IPS DF 6.9 (cell line): ENCODE measurements around the gene CD180.

Source experiments
- DNase-seq: peaks from one replicate; pipeline ENCODE4 v3.0.0-alpha.2; 2013; ENCODE audit warnings: low read depth, low spot score
- H3K27ac ChIP-seq: one replicate; pipeline ENCODE4 v1.5.1; 2013; ENCODE audit warnings: low read length, control low read depth
- H3K27me3 ChIP-seq: 2 replicates; pipeline ENCODE4 v1.6.1; 2013; ENCODE audit warnings: mild to moderate bottlenecking, low read length; ENCODE audit not compliant: control insufficient read depth, insufficient read depth
- H3K36me3 ChIP-seq: 2 replicates; pipeline ENCODE4 v1.6.1; 2013; ENCODE audit warnings: low read length; ENCODE audit not compliant: control insufficient read depth, insufficient read depth
- H3K4me1 ChIP-seq: 2 replicates; pipeline ENCODE4 v1.6.1; 2013; ENCODE audit warnings: low read length; ENCODE audit not compliant: control insufficient read depth, insufficient read depth
- H3K4me3 ChIP-seq: 2 replicates; pipeline ENCODE4 v1.5.1; 2013; ENCODE audit warnings: mild to moderate bottlenecking, low read length
- H3K9me3 ChIP-seq: 2 replicates; pipeline ENCODE4 v1.6.1; 2013; ENCODE audit warnings: low read length, inconsistent platforms; ENCODE audit not compliant: control insufficient read depth, insufficient read depth
- WGBS: extraction: QIAGEN DNeasy Blood & Tissue Kit; methylation state at CpG from one replicate; pipeline ENCODE4 v1.1.7; 2013; ENCODE audit warnings: mixed read lengths, missing lambda C conversion rate; ENCODE audit not compliant: insufficient read length, insufficient coverage; 5-methylcytosine and 5-hydroxymethylcytosine counted together

Gene CD180

DNA sequence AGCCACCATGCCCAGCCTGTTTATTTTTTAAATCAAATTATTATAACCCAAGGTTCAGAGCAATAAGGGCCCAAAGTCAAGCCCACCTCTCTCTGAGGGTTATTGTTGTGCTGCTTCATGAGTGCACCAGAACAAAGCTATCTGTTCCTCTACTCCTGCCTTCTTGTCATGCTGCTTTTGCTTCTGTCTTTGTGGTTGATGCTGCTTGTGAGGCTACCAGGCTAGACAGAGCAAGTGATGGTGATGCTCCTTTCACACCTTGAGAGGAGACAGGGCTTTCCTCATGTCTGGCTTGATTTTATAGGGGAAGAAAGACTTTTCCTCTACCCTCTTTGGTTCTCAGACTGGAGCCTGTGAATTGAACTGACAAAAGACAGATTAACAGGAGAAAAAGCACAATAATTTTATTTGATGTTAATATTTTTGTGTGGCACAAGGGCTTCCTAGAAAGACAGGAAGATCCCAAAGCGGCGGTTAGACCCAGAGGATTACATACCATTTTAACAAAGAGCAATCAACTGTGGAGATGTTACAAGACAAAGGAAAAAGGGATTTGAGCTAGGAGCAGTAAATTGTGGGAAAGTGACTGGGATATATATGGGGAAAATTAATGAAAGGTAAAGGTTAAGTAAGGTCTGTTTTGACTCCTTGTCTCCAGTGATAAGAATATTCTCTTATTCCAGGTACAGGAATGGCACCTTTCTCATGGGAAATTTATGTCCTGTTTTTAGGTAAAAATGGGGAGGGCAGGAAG, 4.4 kb upstream of the CD180 start:
- no peak for DNase-seq
- no CpG with 5 or more reads among the region's 2 CpGs for WGBS

DNA sequence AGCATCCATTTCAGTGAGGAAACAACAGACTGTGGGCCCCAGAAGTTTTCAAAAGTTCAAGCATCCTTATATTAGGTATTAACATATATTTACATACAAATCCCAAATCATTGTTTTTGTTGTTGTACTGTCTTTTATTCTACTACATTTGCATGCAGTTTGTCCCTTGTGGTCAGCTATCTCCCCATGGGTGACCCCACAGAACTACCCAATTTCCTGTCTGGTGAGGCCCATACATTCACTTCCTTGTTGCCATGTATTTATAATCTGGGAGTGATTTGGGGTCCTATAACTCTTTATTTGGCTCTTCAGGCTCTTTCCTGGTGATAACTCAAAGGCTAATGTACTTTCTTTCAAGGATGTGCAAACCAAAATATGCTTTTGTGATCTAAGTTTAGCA, 3.3 kb upstream of the CD180 start:
- Histone ChIP-seq H3K36me3 (no peaks in the 10 kb centered on the region), H3K9me3 (peaks cover 2% of the 10 kb centered on the region; the same call in 1 of the 2 replicates), H3K4me1 (no peaks in the 10 kb centered on the region), H3K27ac (no peak overlapping the region), H3K4me3 (no peak overlapping the region), H3K27me3 (no peaks in the 10 kb centered on the region)
- no peak for DNase-seq

More for the DNA sequence above, 4.4 kb upstream of the CD180 start:
- no peak overlapping the region for H3K4me3 ChIP-seq
- no peaks in the 10 kb centered on the region for H3K27me3 ChIP-seq
- H3K4me1 ChIP-seq: no peaks in the 10 kb centered on the region
- H3K36me3 ChIP-seq: no peaks in the 10 kb centered on the region
- no peak overlapping the region for H3K27ac ChIP-seq
- peaks cover 2% of the 10 kb centered on the region; the same call in 1 of the 2 replicates for H3K9me3 ChIP-seq

DNA sequence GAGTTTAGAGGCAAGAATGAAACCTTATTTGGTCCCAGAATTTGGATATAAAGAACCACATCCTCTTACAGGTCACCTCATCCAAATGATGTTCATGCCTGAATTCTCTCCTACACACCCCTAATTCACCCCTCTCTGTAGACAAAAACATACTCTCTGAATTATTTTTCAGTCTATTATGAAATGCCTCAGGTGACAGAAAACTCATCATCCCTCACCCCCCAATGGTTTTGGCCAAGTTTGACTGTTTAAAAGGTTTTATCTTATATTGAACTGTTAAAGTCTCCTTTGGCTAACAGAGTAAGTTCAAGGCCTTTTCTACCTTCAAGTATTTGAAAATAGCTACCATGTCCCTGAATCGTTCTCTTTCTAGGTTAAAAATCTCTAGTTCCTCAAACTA, 2.3 kb upstream of the CD180 start:
- DNase-seq: no peak
- H3K4me1 ChIP-seq: no peaks in the 10 kb centered on the region
- H3K27ac ChIP-seq: no peak overlapping the region
- H3K36me3 ChIP-seq: no peaks in the 10 kb centered on the region
- no peaks in the 10 kb centered on the region for H3K27me3 ChIP-seq
- no peak overlapping the region for H3K4me3 ChIP-seq
- no CpG with 5 or more reads among the region's 1 CpG for WGBS
- H3K9me3 ChIP-seq: peaks cover 2% of the 10 kb centered on the region; the same call in 1 of the 2 replicates

DNA sequence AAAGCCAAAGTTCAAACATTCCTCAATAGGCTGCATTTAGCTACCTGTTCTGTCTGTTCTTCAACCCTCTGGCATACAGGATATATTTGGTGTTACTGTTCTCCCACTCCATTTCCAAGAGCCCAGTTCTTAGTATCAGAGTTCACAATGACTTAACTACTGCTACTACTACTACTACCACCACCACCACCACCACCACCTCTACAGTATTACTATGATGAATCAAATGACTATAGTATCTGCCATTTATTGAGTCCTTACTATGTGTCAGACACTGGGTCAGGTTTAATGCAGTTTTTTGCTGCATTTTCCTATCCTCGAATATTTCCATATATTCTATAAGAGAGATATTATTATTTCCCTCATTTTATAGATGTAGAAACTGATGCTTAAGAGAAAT, 937 bp upstream of the CD180 start:
- H3K27ac ChIP-seq: no peak overlapping the region
- H3K4me3 ChIP-seq: no peak overlapping the region
- no CpG with 5 or more reads among the region's 1 CpG for WGBS
- H3K4me1 ChIP-seq: no peaks in the 10 kb centered on the region
- peaks cover 2% of the 10 kb centered on the region; the same call in 1 of the 2 replicates for H3K9me3 ChIP-seq
- no peak for DNase-seq
- H3K36me3 ChIP-seq: no peaks in the 10 kb centered on the region
- H3K27me3 ChIP-seq: no peaks in the 10 kb centered on the region

DNA sequence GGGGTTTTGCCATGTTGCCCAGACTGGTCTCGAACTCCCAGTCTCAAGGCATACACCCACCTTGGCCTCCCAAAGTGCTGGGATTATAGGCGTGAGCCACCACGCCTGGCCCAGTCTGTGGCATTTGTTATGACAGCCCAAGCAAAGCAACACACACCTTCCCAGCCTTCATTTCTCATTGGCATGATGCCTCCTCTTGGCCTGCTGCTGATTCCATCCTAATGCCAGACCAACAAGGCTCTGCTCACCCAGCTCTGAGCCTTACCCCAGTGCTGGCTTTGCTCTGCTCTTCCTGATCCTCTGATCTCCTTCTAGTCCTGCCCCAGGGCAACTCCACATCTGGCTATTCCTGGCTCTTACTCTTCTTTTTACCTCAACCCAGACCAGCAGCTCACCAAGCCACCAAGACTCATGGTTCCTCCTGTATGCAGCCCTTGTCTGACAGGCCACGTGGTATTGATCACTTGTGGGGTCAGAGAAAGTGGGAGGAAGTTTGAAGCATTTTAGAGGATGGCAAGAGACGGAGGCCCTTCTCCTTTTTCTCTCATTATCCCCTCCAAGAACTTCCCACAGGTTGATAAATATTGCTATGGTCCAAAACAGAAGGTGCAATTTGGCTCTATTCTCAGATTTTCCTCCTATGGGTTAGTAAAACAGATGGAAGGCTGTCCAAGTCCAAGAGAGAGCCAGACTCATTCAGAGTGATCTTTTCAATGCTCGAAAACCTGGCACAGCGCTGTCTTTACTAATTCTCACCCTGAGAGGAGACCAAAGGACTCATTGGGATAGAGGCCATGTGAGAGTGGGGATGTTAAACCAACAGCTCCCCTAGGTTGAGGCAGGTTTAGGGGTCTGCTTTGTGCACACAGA, 958 bp downstream of the CD180 start:
- no peak overlapping the region for H3K4me3 ChIP-seq
- no peak overlapping the region for H3K27ac ChIP-seq
- no peaks in the 10 kb centered on the region for H3K9me3 ChIP-seq
- no peaks in the 10 kb centered on the region for H3K27me3 ChIP-seq
- DNase-seq: no peak
- no peaks in the 10 kb centered on the region for H3K4me1 ChIP-seq
- no CpG with 5 or more reads among the region's 7 CpGs for WGBS
- H3K36me3 ChIP-seq: no peaks in the 10 kb centered on the region

DNA sequence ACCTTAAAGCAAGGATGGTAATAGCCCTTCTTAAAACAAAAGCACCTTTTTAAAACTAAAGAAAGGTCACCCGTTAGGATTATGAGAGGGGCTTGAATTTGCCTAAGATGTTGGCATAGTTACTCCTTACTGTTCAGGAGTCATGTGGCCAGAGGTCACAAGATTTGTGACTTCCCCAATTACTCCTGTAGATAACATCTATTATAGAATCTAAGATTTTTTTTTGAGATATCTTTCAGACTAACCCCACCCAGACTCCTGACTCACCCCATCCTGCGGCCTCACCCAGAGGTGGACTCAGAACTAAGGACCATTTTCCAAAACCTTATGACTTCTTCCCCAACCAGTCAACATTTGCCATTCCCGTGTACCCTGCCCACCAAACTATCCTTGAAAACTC, 2.4 kb downstream of the CD180 start:
- WGBS: no CpG with 5 or more reads among the region's 3 CpGs
- H3K4me1 ChIP-seq: no peaks in the 10 kb centered on the region
- DNase-seq: no peak

DNA sequence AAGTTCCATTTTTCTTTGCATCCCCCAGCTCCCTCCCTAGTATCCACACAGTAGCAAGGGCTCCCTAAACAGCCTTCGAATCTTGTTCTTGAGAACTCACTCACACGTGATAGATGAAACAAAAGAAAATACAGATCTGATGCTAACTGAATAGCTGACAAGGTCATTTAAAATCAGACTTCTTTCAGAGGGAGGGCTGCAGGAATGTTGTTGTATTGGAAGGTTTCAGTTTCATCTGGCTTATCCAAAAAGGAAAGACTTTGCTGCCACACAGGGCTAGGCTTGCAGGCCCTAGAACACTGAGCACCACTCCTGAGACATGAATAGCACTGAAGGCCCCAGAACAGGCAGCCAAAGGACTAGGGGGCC, 3.2 kb downstream of the CD180 start:
- no peaks in the 10 kb centered on the region for H3K27me3 ChIP-seq
- no peaks in the 10 kb centered on the region for H3K36me3 ChIP-seq
- no peak for DNase-seq
- no peak overlapping the region for H3K27ac ChIP-seq
- H3K4me3 ChIP-seq: no peak overlapping the region
- WGBS: no CpG with 5 or more reads among the region's 2 CpGs
- H3K9me3 ChIP-seq: no peaks in the 10 kb centered on the region
- no peaks in the 10 kb centered on the region for H3K4me1 ChIP-seq

More for the DNA sequence above, 2.4 kb downstream of the CD180 start:
- no peak overlapping the region for H3K4me3 ChIP-seq
- no peaks in the 10 kb centered on the region for H3K27me3 ChIP-seq
- no peaks in the 10 kb centered on the region for H3K36me3 ChIP-seq
- no peak overlapping the region for H3K27ac ChIP-seq
- no peaks in the 10 kb centered on the region for H3K9me3 ChIP-seq

DNA sequence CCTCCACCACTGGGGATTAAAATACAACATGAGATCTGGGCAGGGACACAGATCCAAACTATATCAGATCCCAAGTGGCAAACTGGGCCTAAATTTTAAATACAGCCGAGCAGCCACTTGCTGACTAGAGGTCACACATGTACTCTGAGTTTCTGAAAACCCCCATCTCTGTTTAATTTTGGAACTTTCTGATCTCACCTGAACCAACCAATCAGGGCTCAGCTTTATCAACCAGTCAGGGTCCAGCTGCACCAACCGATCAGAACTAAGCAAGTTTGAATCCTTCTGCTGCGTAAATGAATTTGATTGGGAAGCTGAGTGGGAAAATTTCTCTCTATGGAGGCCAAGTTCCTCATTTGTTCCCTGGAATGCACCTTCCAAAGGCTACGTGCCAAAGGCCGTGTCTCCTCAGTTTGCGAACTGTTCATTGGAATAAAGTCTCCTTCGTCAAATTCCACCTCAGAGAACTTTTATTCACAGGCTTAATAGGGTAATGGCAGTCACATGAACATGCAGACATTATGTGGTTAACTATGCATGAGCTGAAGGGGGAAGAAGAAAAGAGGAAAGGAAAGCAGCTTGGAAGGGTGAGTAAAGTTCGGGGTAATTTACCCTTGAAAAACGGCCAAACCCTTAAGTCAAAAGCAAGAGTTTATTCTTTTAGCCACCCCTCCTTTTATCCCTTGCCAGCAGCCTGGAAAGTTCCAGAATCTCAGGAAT, 3.7 kb downstream of the CD180 start:
- no CpG with 5 or more reads among the region's 9 CpGs for WGBS
- no peak overlapping the region for H3K4me3 ChIP-seq
- H3K27me3 ChIP-seq: no peaks in the 10 kb centered on the region
- no peaks in the 10 kb centered on the region for H3K9me3 ChIP-seq
- no peak overlapping the region for H3K27ac ChIP-seq
- no peak for DNase-seq
- no peaks in the 10 kb centered on the region for H3K4me1 ChIP-seq
- no peaks in the 10 kb centered on the region for H3K36me3 ChIP-seq

DNA sequence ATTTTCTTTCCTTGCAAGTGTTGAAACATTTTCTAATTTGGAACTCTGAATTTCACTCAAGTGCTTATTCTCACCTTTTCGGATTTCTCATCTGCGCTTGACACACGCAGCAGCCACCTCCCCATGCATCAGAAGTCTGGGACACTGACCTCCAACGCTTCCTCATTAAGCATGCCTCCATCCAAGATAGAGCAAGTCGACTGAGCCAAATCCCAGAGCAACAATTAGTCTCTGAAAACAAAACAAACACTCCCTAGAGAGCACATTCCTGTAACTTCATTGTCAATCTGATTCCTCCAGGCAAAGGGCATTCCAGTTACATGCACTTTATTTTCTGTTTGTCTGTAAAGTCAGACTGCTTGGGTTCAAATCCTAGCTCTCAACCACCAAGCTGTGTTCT, 5.7 kb downstream of the CD180 start:
- no CpG with 5 or more reads among the region's 5 CpGs for WGBS
- H3K9me3 ChIP-seq: no peaks in the 10 kb centered on the region
- no peaks in the 10 kb centered on the region for H3K36me3 ChIP-seq
- DNase-seq: no peak
- H3K4me3 ChIP-seq: no peak overlapping the region
- no peaks in the 10 kb centered on the region for H3K27me3 ChIP-seq
- no peak overlapping the region for H3K27ac ChIP-seq
- no peaks in the 10 kb centered on the region for H3K4me1 ChIP-seq

DNA sequence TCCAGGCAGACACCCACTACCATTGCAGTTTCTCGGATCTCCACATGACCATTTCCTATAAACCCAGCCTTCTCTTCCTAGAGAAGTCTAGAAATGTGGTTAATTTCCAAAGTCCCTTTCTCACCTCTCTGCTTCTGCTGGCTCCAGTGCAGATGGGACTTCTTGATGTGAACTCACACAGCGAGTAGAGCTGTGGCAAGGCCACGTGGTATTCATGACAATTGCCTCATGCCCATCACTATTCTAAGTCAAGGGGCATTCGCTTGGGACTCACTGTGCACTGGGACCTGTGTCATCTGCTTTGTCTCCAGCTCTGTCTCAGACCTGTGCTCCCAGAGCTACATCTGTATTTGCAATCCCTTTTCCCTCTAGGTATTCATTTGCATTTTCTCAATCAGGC, 6.2 kb downstream of the CD180 start:
- Histone ChIP-seq H3K27me3 (no peaks in the 10 kb centered on the region), H3K4me1 (no peaks in the 10 kb centered on the region), H3K4me3 (no peak overlapping the region), H3K9me3 (no peaks in the 10 kb centered on the region), H3K27ac (no peak overlapping the region), H3K36me3 (no peaks in the 10 kb centered on the region)
- DNase-seq: no peak
- WGBS: no CpG with 5 or more reads among the region's 4 CpGs
